A549 (cell line): ENCODE data around the gene CTCF. TPM values are rescaled to one million over a fixed set of nuclear protein-coding genes. Genes with fewer than 3 reads are reported as not detected.

Experiments
- ATAC-seq, 2 experiments: fragments of 200-7000 bp in 1 of 2; fragments of >200 bp in 1 of 2; cut with Nextera tagmentation in 1 of 2; cut with Tn5 transposase in 1 of 2; 3 replicates each; pipeline versions ENCODE4 v1.8.0 to v1.9.1; 2018 to 2020; ENCODE audit warnings: mild to moderate bottlenecking in 1 of 2, moderate library complexity in 1 of 2
- CTCF ChIA-PET: fragments of 300-600 bp; sonication (Branson Sonifier 250); formaldehyde crosslinking; extraction: SDS; loops from one replicate; lab custom pipeline; 2021; ENCODE audit warnings: antibody characterized with exemption, inconsistent platforms; lab: Yijun Ruan, JAX
- POLR2A ChIA-PET: fragments of 350-600 bp; formaldehyde crosslinking; extraction: SDS; loops from one replicate; lab custom pipeline; 2021; ENCODE audit warnings: antibody characterized with exemption, inconsistent platforms; lab: Yijun Ruan, JAX
- DNase-seq, 2 experiments: peaks; one replicate each; pipeline versions ENCODE4 v3.0.0 to v3.0.0-alpha.2; 2011 to 2016; ENCODE audit warnings: low read depth in 1 of 2, low spot score in 1 of 2
- FAIRE-seq: peaks from 2 replicates; lab custom pipeline; 2011; peaks lifted over from hg19 to GRCh38; lab: Jason Lieb, UNC
- H3K27ac ChIP-seq, 2 experiments: fragments of >200 bp; sonication (Bioruptor Twin); formaldehyde crosslinking; 3 replicates each; pipeline ENCODE4 v1.5.1; 2016 to 2017
- H3K4me1 ChIP-seq: fragments of >200 bp; sonication (Bioruptor Twin); formaldehyde crosslinking; 3 replicates; pipeline ENCODE4 v1.6.1; 2016
- H3K4me2 ChIP-seq: fragments of >200 bp; sonication (Bioruptor Twin); formaldehyde crosslinking; 3 replicates; pipeline ENCODE4 v1.6.1; 2016
- H3K4me3 ChIP-seq: fragments of >200 bp; sonication (Bioruptor Twin); formaldehyde crosslinking; 3 replicates; pipeline ENCODE4 v1.5.1; 2016
- H3K9me3 ChIP-seq: fragments of >200 bp; sonication (Bioruptor Twin); formaldehyde crosslinking; 3 replicates; pipeline ENCODE4 v1.6.1; 2016
- CEBPB ChIP-seq, 2 experiments: fragments of >200 bp in 1 of 2; sonication (Bioruptor Twin) in 1 of 2; formaldehyde crosslinking in 1 of 2; IDR thresholded peaks; 2 replicates each; pipeline ENCODE4 v1.6.1; 2012 to 2016
- CTCF ChIP-seq: fragments of >200 bp; sonication (Bioruptor Twin); formaldehyde crosslinking; IDR thresholded peaks from 3 replicates; pipeline ENCODE4 v1.5.1; 2016
- EHMT2 ChIP-seq: fragments of 200-600 bp; sonication (generic); IDR thresholded peaks from 2 replicates; pipeline ENCODE4 v1.6.1; 2016; ENCODE audit warnings: antibody characterized with exemption, low read depth, mild to moderate bottlenecking, moderate library complexity
- ESRRA ChIP-seq: fragments of 150-350 bp; IDR thresholded peaks from 2 replicates; pipeline ENCODE4 v1.6.1; 2014; ENCODE audit warnings: mild to moderate bottlenecking, low read length, borderline replicate concordance
- FOXS1 ChIP-seq: fragments of 250-450 bp; sonication (Bioruptor Pico); IDR thresholded peaks from 2 replicates; pipeline ENCODE4 v1.5.0; 2020; ENCODE audit warnings: mild to moderate bottlenecking, moderate library complexity
- JUN ChIP-seq, 2 experiments: fragments of >200 bp; sonication (Bioruptor Twin); formaldehyde crosslinking; IDR thresholded peaks; 2 replicates in 1 of 2; 3 replicates in 1 of 2; pipeline ENCODE4 v1.6.1; 2016 to 2017
- KDM5A ChIP-seq: fragments of 200-600 bp; sonication (generic); IDR thresholded peaks from 2 replicates; pipeline ENCODE4 v1.6.1; 2016; ENCODE audit warnings: antibody characterized with exemption, mild to moderate bottlenecking
- MAFK ChIP-seq: fragments of 450-650 bp; IDR thresholded peaks from 2 replicates; pipeline ENCODE4 v1.6.1; 2014; ENCODE audit not compliant: partially characterized antibody
- MAZ ChIP-seq: fragments of 150-350 bp; IDR thresholded peaks from 2 replicates; pipeline ENCODE4 v1.6.1; 2014; ENCODE audit warnings: antibody characterized with exemption, low read depth, low read length, borderline replicate concordance
- PBX3 ChIP-seq: IDR thresholded peaks from 2 replicates; pipeline ENCODE4 v1.6.1; 2012
- RAD21 ChIP-seq, 2 experiments: fragments of >200 bp in 1 of 2; sonication (Bioruptor Twin) in 1 of 2; formaldehyde crosslinking in 1 of 2; IDR thresholded peaks in 1 of 2; conservative IDR thresholded peaks in 1 of 2; 2 replicates in 1 of 2; 3 replicates in 1 of 2; pipeline ENCODE4 v1.6.1; 2012 to 2018; ENCODE audit warnings: inconsistent platforms in 1 of 2
- SREBF2 ChIP-seq: fragments of 450-650 bp; IDR thresholded peaks from 2 replicates; pipeline ENCODE4 v1.6.1; 2014; ENCODE audit warnings: mild to moderate bottlenecking, moderate library complexity
- ZC3H11A ChIP-seq: fragments of 450-650 bp; IDR thresholded peaks from 2 replicates; pipeline ENCODE4 v1.6.1; 2014; ENCODE audit warnings: antibody characterized with exemption, mild to moderate bottlenecking
- ZFP36 ChIP-seq: fragments of 450-650 bp; IDR thresholded peaks from 2 replicates; pipeline ENCODE4 v1.6.1; 2014; ENCODE audit warnings: borderline replicate concordance; ENCODE audit not compliant: partially characterized antibody
- WGBS: methylation state at CpG from one replicate; pipeline ENCODE4 v1.1.6; 2017; ENCODE audit errors: missing lambda C conversion rate; 5-methylcytosine and 5-hydroxymethylcytosine counted together
- polyA plus RNA-seq, 4 experiments: library from polyadenylated mRNA; depleted of rRNA in 3 of 4; stranded (reverse); fragments of >200 nt; fragmentation: RNase III in 1 of 4; extraction: RNeasy Plus Mini Kit Qiagen cat#74134 plus additional on column Dnase treatment in 1 of 4; gene quantifications; 2 replicates in 3 of 4; 3 replicates in 1 of 4; pipeline ENCODE4 v1.2.3, GENCODE V29; 2011 to 2017
- TF ChIP-seq, protein P1 (sequence below): fragments of 150-350 bp; IDR thresholded peaks from 2 replicates; pipeline ENCODE4 v1.6.1; 2014; ENCODE audit warnings: low read depth, mild to moderate bottlenecking, low read length
- TF ChIP-seq, protein P2 (sequence below): fragments of 450-650 bp; IDR thresholded peaks from 2 replicates; pipeline ENCODE4 v1.6.1; 2014; ENCODE audit warnings: antibody characterized with exemption
- TF ChIP-seq, protein P3 (sequence below): IDR thresholded peaks from 2 replicates; pipeline ENCODE4 v1.6.1; 2012
- TF ChIP-seq, protein P4 (sequence below): fragments of >200 bp; sonication (Bioruptor Twin); formaldehyde crosslinking; IDR thresholded peaks from 3 replicates; pipeline ENCODE4 v1.6.1; 2016

Gene CTCF
- polyA plus RNA-seq, 2 of the 4 experiments (the other 2 are of a cell fraction), result 42.5 to 58.4 TPM

GRCh38 chr16:67668495-67669157 is 106.3 kb downstream of the CTCF start:
- POLR2A ChIA-PET, result interaction anchor here (0.6 kb wide), 1 partner anchor 28 kb away, joined by 3 read pairs; no protein-coding TSS in a partner anchor
- no peak for ATAC-seq
- Histone ChIP-seq H3K9me3 (no peaks in the 10 kb centered on the region), H3K4me2 (no peak overlapping the region), H3K27ac (peak overlapping the region in 1 of 2 experiments; percentile 55; a peak in 1 of 6 replicates), H3K4me1 (peaks cover 17% of the 10 kb centered on the region)
- 96% methylated on average over 6 of the region's 6 CpGs for WGBS
- TF ChIP-seq SREBF2 (no peak), ZC3H11A (no peak), ESRRA (no peak), CEBPB (IDR thresholded peaks at IDR 0.05) (no peak), RAD21 (conservative IDR thresholded peaks at IDR 0.05 in 1 of 2, IDR thresholded peaks at IDR 0.05 in 1 of 2) (no peak), ZFP36 (no peak)
- TF ChIP-seq, all 56 proteins: peak for 0
- CTCF ChIA-PET, result interaction anchor here (0.6 to 16.7 kb wide), 34 partner anchors 8 to 218 kb away, joined by 3 to 174 read pairs (median 4); partner anchors contain the start of genes ACD, CARMIL2, CTCF and GFOD2
- no peak overlapping the region for H3K4me3 ChIP-seq
- no peak for FAIRE-seq
- no peak for DNase-seq

- Histone ChIP-seq H3K4me1 (peaks cover 17% of the 10 kb centered on the region), H3K4me3 (no peak overlapping the region), H3K27ac (no peak overlapping the region), H3K9me3 (no peaks in the 10 kb centered on the region), H3K4me2 (no peak overlapping the region)
- ATAC-seq (no peak), FAIRE-seq (no peak), DNase-seq (no peak)
- 77% methylated on average over 10 of the region's 10 CpGs for WGBS
- ChIA-PET CTCF (interaction anchor here (0.6 to 16.7 kb wide), 9 partner anchors 9 to 155 kb away, joined by 3 to 174 read pairs (median 5); partner anchors contain the start of genes ACD, CTCF and PARD6A), POLR2A (no interaction called here)
- TF ChIP-seq FOXS1 (CRISPR knock-in tag), result no peak
- no peak for TF ChIP-seq CTCF
- TF ChIP-seq JUN (IDR thresholded peaks at IDR 0.05), result no peak
- no peak for TF ChIP-seq MAFK
- TF ChIP-seq ZC3H11A, result no peak
- TF ChIP-seq MAZ, result no peak
- TF ChIP-seq, protein P1, sequence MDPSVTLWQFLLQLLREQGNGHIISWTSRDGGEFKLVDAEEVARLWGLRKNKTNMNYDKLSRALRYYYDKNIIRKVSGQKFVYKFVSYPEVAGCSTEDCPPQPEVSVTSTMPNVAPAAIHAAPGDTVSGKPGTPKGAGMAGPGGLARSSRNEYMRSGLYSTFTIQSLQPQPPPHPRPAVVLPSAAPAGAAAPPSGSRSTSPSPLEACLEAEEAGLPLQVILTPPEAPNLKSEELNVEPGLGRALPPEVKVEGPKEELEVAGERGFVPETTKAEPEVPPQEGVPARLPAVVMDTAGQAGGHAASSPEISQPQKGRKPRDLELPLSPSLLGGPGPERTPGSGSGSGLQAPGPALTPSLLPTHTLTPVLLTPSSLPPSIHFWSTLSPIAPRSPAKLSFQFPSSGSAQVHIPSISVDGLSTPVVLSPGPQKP, result no peak
- TF ChIP-seq, protein P2, sequence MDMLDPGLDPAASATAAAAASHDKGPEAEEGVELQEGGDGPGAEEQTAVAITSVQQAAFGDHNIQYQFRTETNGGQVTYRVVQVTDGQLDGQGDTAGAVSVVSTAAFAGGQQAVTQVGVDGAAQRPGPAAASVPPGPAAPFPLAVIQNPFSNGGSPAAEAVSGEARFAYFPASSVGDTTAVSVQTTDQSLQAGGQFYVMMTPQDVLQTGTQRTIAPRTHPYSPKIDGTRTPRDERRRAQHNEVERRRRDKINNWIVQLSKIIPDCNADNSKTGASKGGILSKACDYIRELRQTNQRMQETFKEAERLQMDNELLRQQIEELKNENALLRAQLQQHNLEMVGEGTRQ, result no peak
- no peak for TF ChIP-seq KDM5A
- no peak for TF ChIP-seq CEBPB (IDR thresholded peaks at IDR 0.05)
- TF ChIP-seq, protein P3, sequence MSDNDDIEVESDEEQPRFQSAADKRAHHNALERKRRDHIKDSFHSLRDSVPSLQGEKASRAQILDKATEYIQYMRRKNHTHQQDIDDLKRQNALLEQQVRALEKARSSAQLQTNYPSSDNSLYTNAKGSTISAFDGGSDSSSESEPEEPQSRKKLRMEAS, result no peak
- TF ChIP-seq PBX3, result no peak
- TF ChIP-seq, protein P4, sequence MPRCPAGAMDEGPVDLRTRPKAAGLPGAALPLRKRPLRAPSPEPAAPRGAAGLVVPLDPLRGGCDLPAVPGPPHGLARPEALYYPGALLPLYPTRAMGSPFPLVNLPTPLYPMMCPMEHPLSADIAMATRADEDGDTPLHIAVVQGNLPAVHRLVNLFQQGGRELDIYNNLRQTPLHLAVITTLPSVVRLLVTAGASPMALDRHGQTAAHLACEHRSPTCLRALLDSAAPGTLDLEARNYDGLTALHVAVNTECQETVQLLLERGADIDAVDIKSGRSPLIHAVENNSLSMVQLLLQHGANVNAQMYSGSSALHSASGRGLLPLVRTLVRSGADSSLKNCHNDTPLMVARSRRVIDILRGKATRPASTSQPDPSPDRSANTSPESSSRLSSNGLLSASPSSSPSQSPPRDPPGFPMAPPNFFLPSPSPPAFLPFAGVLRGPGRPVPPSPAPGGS, result no peak
- TF ChIP-seq EHMT2, result no peak
These were observed 107.3 kb downstream of the CTCF start for GRCh38 chr16:67669499-67670101.
